WI38 (cell line): ENCODE data around the gene PYGL.
"Not testable (repeated sequence)": the region's sequence is repeated elsewhere in the genome, so short reads cannot be mapped to it uniquely, and the experiment has no call there.

ENCODE experiments used
- H3K4me3 ChIP-seq: 2 replicates; pipeline ENCODE4 v1.5.1; 2011; ENCODE audit warnings: low read depth, mild to moderate bottlenecking, control low read depth, low read length
- CTCF ChIP-seq: IDR thresholded peaks from 2 replicates; pipeline ENCODE4 v1.5.1; 2012; ENCODE audit warnings: low read depth, mild to moderate bottlenecking, control low read depth, low read length

Gene PYGL

GRCh38 chr14:50926851-50927386 is 17.4 kb downstream of the PYGL start:
- no peak for TF ChIP-seq CTCF
- no peak overlapping the region for H3K4me3 ChIP-seq

GRCh38 chr14:50924843-50925242 is 19.4 kb downstream of the PYGL start:
- TF ChIP-seq CTCF, result no peak

GRCh38 chr14:50924236-50924635 is 20.0 kb downstream of the PYGL start:
- no peak overlapping the region for H3K4me3 ChIP-seq
- no peak for TF ChIP-seq CTCF

More at GRCh38 chr14:50924843-50925242, 19.4 kb downstream of the PYGL start:
- H3K4me3 ChIP-seq, result no peak overlapping the region

GRCh38 chr14:50922803-50923202 is 21.5 kb downstream of the PYGL start:
- TF ChIP-seq CTCF, result no peak

GRCh38 chr14:50920482-50921230 is 23.6 kb downstream of the PYGL start:
- no peak for TF ChIP-seq CTCF
- no peak overlapping the region for H3K4me3 ChIP-seq

More at GRCh38 chr14:50922803-50923202, 21.5 kb downstream of the PYGL start:
- H3K4me3 ChIP-seq, result no peak overlapping the region

- H3K4me3 ChIP-seq, result not testable (repeated sequence)
Measured at GRCh38 chr14:50919524-50919923, 24.8 kb downstream of the PYGL start.

- no peak for TF ChIP-seq CTCF
- H3K4me3 ChIP-seq, result no peak overlapping the region
Measured at GRCh38 chr14:50917449-50917848, 26.8 kb downstream of the PYGL start.
